ENCODE measurements around the gene STOML1. TPM values are rescaled to one million over a fixed set of nuclear protein-coding genes. Genes with fewer than 3 reads are reported as not detected.
A peak's percentile ranks its signal among the peaks of the same experiment; 100 is the strongest.
"Not testable (repeated sequence)": the region's sequence is repeated elsewhere in the genome, so short reads cannot be mapped to it uniquely, and the experiment has no call there.

STOML1 gene
- total RNA-seq, 2 experiments from 2014 or later = 4.6 to 5.3 TPM

- Mint-ChIP-seq H3K36me3 (ENCODE audit: low read depth) (peaks cover 24% of the 10 kb centered on the region), H3K4me3 (no peak overlapping the region), H3K27ac (peak overlapping the region; percentile 10), H3K27me3 (no peaks in the 10 kb centered on the region), H3K9me3 (no peaks in the 10 kb centered on the region), H3K4me1 (ENCODE audit: low read depth) (peaks cover 26% of the 10 kb centered on the region)
- Histone ChIP-seq H3K27ac (ENCODE audit: low read depth in 1 of 2, low read length in 2 of 2) (no peak overlapping the region), H3K4me1 (ENCODE audit: insufficient read depth, low read length) (peaks cover 37% of the 10 kb centered on the region), H3K9me3 (ENCODE audit: control insufficient read depth in 1 of 2, insufficient read depth in 1 of 2, low read length in 2 of 2) (no peaks in the 10 kb centered on the region), H3K36me3 (ENCODE audit: insufficient read depth, low read length) (peaks cover 4% of the 10 kb centered on the region), H3K4me3 (ENCODE audit: low read length) (no peak overlapping the region), H3K27me3 (ENCODE audit: control insufficient read depth in 1 of 2, insufficient read depth in 2 of 2, low read length in 2 of 2) (no peaks in the 10 kb centered on the region)
- ATAC-seq (ENCODE audit: poor library complexity) (no peak), DNase-seq (no peak)
- no peak for TF ChIP-seq CTCF (IDR thresholded peaks at IDR 0.05)
- intact Hi-C loops (cut with DNase I, micrococcal nuclease) = no loop called here
- CTCF ChIA-PET = no interaction called here
- POLR2A ChIA-PET = no interaction called here
Measured at GRCh38 chr15:73981761-73982221, 10.3 kb downstream of the STOML1 start.

- ChIA-PET CTCF (no interaction called here), POLR2A (no interaction called here)
- H3K9me3 Mint-ChIP-seq = no peaks in the 10 kb centered on the region
- intact Hi-C loops (cut with DNase I, micrococcal nuclease) = loop anchor here in 1 of 2 experiments (10.0 kb wide), 1 partner anchor 75 kb away; no protein-coding TSS in a partner anchor
- Histone ChIP-seq H3K9me3 (ENCODE audit: control insufficient read depth in 1 of 2, insufficient read depth in 1 of 2, low read length in 2 of 2) (no peaks in the 10 kb centered on the region), H3K27me3 (ENCODE audit: control insufficient read depth in 1 of 2, insufficient read depth in 2 of 2, low read length in 2 of 2) (peaks cover 3 to 6% of the 10 kb centered on the region in 2 experiments), H3K4me1 (ENCODE audit: insufficient read depth, low read length) (peaks cover 46% of the 10 kb centered on the region), H3K4me3 (ENCODE audit: low read length) (no peak overlapping the region), H3K36me3 (ENCODE audit: insufficient read depth, low read length) (no peaks in the 10 kb centered on the region), H3K27ac (ENCODE audit: low read depth in 1 of 2, low read length in 2 of 2) (no peak overlapping the region)
- H3K27ac Mint-ChIP-seq = no peak overlapping the region
- DNase-seq (no peak), ATAC-seq (ENCODE audit: poor library complexity) (no peak)
- peaks cover 16% of the 10 kb centered on the region for H3K27me3 Mint-ChIP-seq
- H3K4me3 Mint-ChIP-seq = no peak overlapping the region
- TF ChIP-seq CTCF (IDR thresholded peaks at IDR 0.05) = no peak
- peaks cover 43% of the 10 kb centered on the region for H3K4me1 Mint-ChIP-seq (ENCODE audit: low read depth)
- H3K36me3 Mint-ChIP-seq (ENCODE audit: low read depth) = peaks cover 9% of the 10 kb centered on the region
Measured at GRCh38 chr15:73979636-73980035, 12.5 kb downstream of the STOML1 start.

- no peak overlapping the region for H3K4me3 Mint-ChIP-seq
- ChIA-PET POLR2A (no interaction called here), CTCF (no interaction called here)
- Histone ChIP-seq H3K4me1 (ENCODE audit: insufficient read depth, low read length) (peaks cover 47% of the 10 kb centered on the region), H3K9me3 (ENCODE audit: control insufficient read depth in 1 of 2, insufficient read depth in 1 of 2, low read length in 2 of 2) (no peaks in the 10 kb centered on the region), H3K4me3 (ENCODE audit: low read length) (no peak overlapping the region), H3K27ac (ENCODE audit: low read depth in 1 of 2, low read length in 2 of 2) (no peak overlapping the region), H3K36me3 (ENCODE audit: insufficient read depth, low read length) (no peaks in the 10 kb centered on the region), H3K27me3 (ENCODE audit: control insufficient read depth in 1 of 2, insufficient read depth in 2 of 2, low read length in 2 of 2) (peaks cover 3 to 6% of the 10 kb centered on the region in 2 experiments)
- no peak for TF ChIP-seq CTCF (IDR thresholded peaks at IDR 0.05)
- no peaks in the 10 kb centered on the region for H3K9me3 Mint-ChIP-seq
- ATAC-seq (ENCODE audit: poor library complexity) (no peak), DNase-seq (no peak)
- H3K4me1 Mint-ChIP-seq (ENCODE audit: low read depth) = peaks cover 49% of the 10 kb centered on the region
- H3K27me3 Mint-ChIP-seq = peaks cover 23% of the 10 kb centered on the region
- H3K36me3 Mint-ChIP-seq (ENCODE audit: low read depth) = peaks cover 2% of the 10 kb centered on the region
- H3K27ac Mint-ChIP-seq = no peak overlapping the region
- intact Hi-C loops (cut with DNase I, micrococcal nuclease) = loop anchor here in 1 of 2 experiments (10.0 kb wide), 1 partner anchor 76 kb away; no protein-coding TSS in a partner anchor
Measured at GRCh38 chr15:73978896-73979295, 13.2 kb downstream of the STOML1 start.

- intact Hi-C loops (cut with DNase I, micrococcal nuclease) = loop anchor here in 1 of 2 experiments (10.0 kb wide), 1 partner anchor 79 kb away; no protein-coding TSS in a partner anchor
- ATAC-seq (ENCODE audit: poor library complexity) = peak; percentile 59
Measured at GRCh38 chr15:73975440-73976125, 16.5 kb downstream of the STOML1 start.

GRCh38 chr15:73973683-73974200, 18.4 kb downstream of the STOML1 start:
- H3K27me3 ChIP-seq (ENCODE audit: control insufficient read depth in 1 of 2, insufficient read depth in 2 of 2, low read length in 2 of 2); ATAC-seq (ENCODE audit: poor library complexity); H3K9me3 ChIP-seq (ENCODE audit: control insufficient read depth in 1 of 2, insufficient read depth in 1 of 2, low read length in 2 of 2); H3K27ac ChIP-seq (ENCODE audit: low read depth in 1 of 2, low read length in 2 of 2); H3K4me3 ChIP-seq (ENCODE audit: low read length); H3K36me3 ChIP-seq (ENCODE audit: insufficient read depth, low read length); H3K36me3 Mint-ChIP-seq (ENCODE audit: low read depth); DNase-seq; H3K4me3 Mint-ChIP-seq; H3K9me3 Mint-ChIP-seq; H3K27ac Mint-ChIP-seq: not testable (repeated sequence)
- H3K4me1 ChIP-seq (ENCODE audit: insufficient read depth, low read length) = peaks cover 26% of the 10 kb centered on the region
- Mint-ChIP-seq H3K4me1 (ENCODE audit: low read depth) (peaks cover 31% of the 10 kb centered on the region), H3K27me3 (peaks cover 23% of the 10 kb centered on the region)
- CTCF ChIA-PET = interaction anchor here (1.0 to 3.5 kb wide), 5 partner anchors 9 to 64 kb away, joined by 3 to 15 read pairs (median 3); no protein-coding TSS in a partner anchor
- POLR2A ChIA-PET = interaction anchor here (0.9 to 1.2 kb wide), 2 partner anchors 20 to 21 kb away, joined by 3 to 6 read pairs; partner anchors contain the start of gene PML
- intact Hi-C loops (cut with DNase I, micrococcal nuclease) = loop anchor here (1.0 to 10.0 kb wide), 7 partner anchors 63 to 349 kb away; no protein-coding TSS in a partner anchor

More at GRCh38 chr15:73975440-73976125, 16.5 kb downstream of the STOML1 start:
- H3K27ac ChIP-seq (ENCODE audit: low read depth in 1 of 2, low read length in 2 of 2); H3K9me3 ChIP-seq (ENCODE audit: control insufficient read depth in 1 of 2, insufficient read depth in 1 of 2, low read length in 2 of 2); H3K9me3 Mint-ChIP-seq; H3K4me3 Mint-ChIP-seq; H3K4me3 ChIP-seq (ENCODE audit: low read length); H3K27ac Mint-ChIP-seq; H3K36me3 Mint-ChIP-seq (ENCODE audit: low read depth); H3K36me3 ChIP-seq (ENCODE audit: insufficient read depth, low read length); H3K27me3 ChIP-seq (ENCODE audit: control insufficient read depth in 1 of 2, insufficient read depth in 2 of 2, low read length in 2 of 2): not testable (repeated sequence)
- peaks cover 23% of the 10 kb centered on the region for H3K27me3 Mint-ChIP-seq
- ChIA-PET POLR2A (interaction anchor here (0.7 to 0.9 kb wide), 2 partner anchors 10 to 55 kb away, joined by 3 to 5 read pairs; no protein-coding TSS in a partner anchor), CTCF (interaction anchor here (0.6 to 3.5 kb wide), 2 partner anchors 11 to 708 kb away, joined by 3 to 15 read pairs; no protein-coding TSS in a partner anchor)
- peaks cover 26% of the 10 kb centered on the region for H3K4me1 ChIP-seq (ENCODE audit: insufficient read depth, low read length)
- peak in 12 of 14 experiments; percentile 27 to 78 (median 53) for DNase-seq
- H3K4me1 Mint-ChIP-seq (ENCODE audit: low read depth) = peaks cover 35% of the 10 kb centered on the region

Data from CD4-positive, alpha-beta T cell (primary cell).